Cardiac fibroblast (primary cell): ENCODE data around the gene RO60.

Experiments used
- DNase-seq, 2 donors: peaks; one replicate each; pipeline versions ENCODE4 v3.0.0 to v3.0.0-alpha.2; 2010; ENCODE audit warnings: low read depth in 2 of 2
- H3K4me3 ChIP-seq, 2 donors: replicated peaks in 1 of 2; 1 replicate in 1 of 2; 2 replicates in 1 of 2; pipeline ENCODE4 v1.5.1; 2011; ENCODE audit warnings: low read depth in 2 of 2, low read length in 2 of 2, mild to moderate bottlenecking in 2 of 2, moderate library complexity in 1 of 2
- TF ChIP-seq, protein P1 (sequence below): IDR thresholded peaks from one replicate; pipeline ENCODE4 v1.5.1; 2011; ENCODE audit warnings: low read depth, mild to moderate bottlenecking, low read length, inconsistent platforms

RO60 gene

DNA sequence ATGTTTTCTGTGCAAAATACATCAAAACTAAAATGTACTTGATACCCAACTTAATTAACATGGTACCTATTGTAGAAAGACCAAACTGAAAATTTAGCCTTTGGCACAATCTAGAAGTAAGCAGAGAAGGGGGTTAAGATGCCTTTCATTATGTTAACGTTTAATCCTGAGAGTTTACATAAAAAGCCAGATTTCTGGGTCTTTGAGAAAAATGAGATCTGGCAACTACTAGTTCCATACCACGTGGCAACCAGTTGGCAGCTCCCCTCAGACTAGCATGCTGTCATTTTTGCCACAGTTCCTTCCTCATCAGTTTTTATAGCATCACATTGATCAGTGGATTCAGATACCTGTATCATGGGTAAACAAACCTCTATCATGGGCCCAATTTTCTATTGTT, 1.5 kb downstream of the RO60 start:
- TF ChIP-seq, protein P1, sequence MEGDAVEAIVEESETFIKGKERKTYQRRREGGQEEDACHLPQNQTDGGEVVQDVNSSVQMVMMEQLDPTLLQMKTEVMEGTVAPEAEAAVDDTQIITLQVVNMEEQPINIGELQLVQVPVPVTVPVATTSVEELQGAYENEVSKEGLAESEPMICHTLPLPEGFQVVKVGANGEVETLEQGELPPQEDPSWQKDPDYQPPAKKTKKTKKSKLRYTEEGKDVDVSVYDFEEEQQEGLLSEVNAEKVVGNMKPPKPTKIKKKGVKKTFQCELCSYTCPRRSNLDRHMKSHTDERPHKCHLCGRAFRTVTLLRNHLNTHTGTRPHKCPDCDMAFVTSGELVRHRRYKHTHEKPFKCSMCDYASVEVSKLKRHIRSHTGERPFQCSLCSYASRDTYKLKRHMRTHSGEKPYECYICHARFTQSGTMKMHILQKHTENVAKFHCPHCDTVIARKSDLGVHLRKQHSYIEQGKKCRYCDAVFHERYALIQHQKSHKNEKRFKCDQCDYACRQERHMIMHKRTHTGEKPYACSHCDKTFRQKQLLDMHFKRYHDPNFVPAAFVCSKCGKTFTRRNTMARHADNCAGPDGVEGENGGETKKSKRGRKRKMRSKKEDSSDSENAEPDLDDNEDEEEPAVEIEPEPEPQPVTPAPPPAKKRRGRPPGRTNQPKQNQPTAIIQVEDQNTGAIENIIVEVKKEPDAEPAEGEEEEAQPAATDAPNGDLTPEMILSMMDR: no peak
- DNase-seq: peak; percentile 12 to 23
- H3K4me3 ChIP-seq: peak overlapping the region; percentile 78 to 97

DNA sequence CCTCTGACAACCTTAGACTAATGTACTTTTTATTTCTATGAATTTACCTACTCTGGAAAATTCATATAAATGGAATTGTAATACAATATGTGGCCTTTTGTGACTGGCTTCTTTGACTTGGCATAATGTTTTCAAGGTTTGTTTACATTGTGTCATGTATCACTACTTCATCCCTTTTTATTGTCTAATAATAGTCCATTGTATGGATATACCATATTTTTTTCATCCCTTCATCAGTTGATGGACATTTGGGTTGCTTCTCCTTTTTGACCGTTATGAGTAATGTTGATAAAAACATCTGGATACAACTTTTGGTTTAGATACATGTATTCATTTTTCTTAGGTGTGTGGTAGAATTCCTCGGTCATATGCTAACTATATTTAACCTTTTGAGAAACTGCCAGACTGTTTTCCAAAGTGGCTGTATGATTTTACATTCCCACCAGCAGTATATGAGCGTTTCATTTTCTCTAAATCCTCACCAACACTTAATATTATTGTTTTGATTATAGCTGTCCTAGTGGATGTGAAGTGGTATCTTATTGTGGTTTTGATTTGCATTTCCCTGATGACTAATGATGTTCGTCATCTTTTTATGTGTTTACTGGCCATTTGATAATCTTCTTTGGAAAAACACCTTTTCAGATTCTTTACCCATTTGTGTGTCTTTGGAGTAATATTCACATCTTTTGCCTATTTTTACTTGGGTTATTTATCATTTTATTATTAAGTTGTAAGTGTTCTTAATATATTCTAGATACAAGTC, 3.5 kb downstream of the RO60 start:
- TF ChIP-seq, protein P1: no peak
- peak in 1 of 2 donors; percentile 48 for DNase-seq
- no peak overlapping the region for H3K4me3 ChIP-seq

GRCh38 chr1:193065954-193066353, 6.5 kb downstream of the RO60 start:
- DNase-seq: no peak
- no peak overlapping the region for H3K4me3 ChIP-seq
- TF ChIP-seq, protein P1: no peak

DNA sequence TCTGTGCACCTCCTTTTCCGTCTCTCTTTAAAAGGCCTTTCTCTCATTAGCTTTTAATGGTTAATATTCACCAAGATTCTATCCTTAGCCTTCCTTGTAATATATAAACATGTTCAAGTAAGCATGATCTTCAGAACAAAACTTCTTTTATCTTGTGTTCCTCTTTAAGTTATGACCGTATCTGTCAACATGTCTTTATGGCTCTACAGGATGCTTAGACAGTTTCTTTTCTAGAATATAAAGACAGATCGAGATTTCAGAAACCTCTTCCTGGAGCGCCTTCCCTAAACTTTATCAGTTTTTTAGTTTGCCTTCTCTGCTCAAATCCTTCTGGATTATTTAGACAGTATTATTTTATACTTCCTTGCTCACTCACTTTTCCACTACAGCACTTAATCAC, 7.2 kb downstream of the RO60 start:
- TF ChIP-seq, protein P1: no peak
- DNase-seq: no peak
- no peak overlapping the region for H3K4me3 ChIP-seq

DNA sequence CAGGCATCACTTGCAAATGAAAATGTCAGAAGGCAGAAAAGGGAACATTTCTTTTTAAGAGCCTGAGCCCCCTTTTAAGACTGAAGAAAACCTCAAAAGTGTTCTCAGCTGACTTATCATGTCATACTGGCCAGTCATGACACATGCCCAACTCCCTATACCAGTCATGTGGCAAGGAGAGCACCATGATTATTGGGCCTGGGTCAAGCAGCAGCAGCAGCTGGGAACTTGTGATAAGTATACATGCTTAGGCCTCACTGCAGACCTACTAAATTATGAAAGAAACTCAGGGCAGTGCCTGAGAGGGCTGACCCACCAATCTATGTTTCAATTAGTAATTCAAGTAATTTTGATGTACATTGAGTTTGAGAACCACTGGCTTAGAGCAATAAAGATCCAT, 8.6 kb downstream of the RO60 start:
- no peak overlapping the region for H3K4me3 ChIP-seq
- DNase-seq: peak in 1 of 2 donors; percentile 2
- TF ChIP-seq, protein P1: no peak

GRCh38 chr1:193069748-193070385, 10.5 kb downstream of the RO60 start:
- TF ChIP-seq, protein P1: peak; percentile 46
- peak; percentile 16 to 24 for DNase-seq
- H3K4me3 ChIP-seq: no peak overlapping the region
